KMS-11 (cell line): ENCODE results near the gene PIP.
"Not testable (repeated sequence)": the region's sequence is repeated elsewhere in the genome, so short reads cannot be mapped to it uniquely, and the experiment has no call there.

Source experiments
- H2AFZ ChIP-seq: fragments of 200-600 bp; sonication (generic); 2 replicates; pipeline ENCODE4 v1.6.1; 2016; ENCODE audit warnings: antibody characterized with exemption, mixed run types, low read depth
- H3K27ac ChIP-seq: fragments of 200-600 bp; sonication (generic); 2 replicates; pipeline ENCODE4 v1.6.1; 2016; ENCODE audit warnings: mild to moderate bottlenecking, mixed run types
- H3K27me3 ChIP-seq: fragments of 200-600 bp; sonication (generic); 2 replicates; pipeline ENCODE4 v1.6.1; 2017; ENCODE audit warnings: mild to moderate bottlenecking, low read depth, mixed run types, moderate library complexity; ENCODE audit not compliant: insufficient read depth
- H3K36me3 ChIP-seq: fragments of 200-600 bp; sonication (generic); 2 replicates; pipeline ENCODE4 v1.6.1; 2017; ENCODE audit warnings: mild to moderate bottlenecking, mixed run types; ENCODE audit not compliant: insufficient read depth
- H3K4me1 ChIP-seq: fragments of 200-600 bp; sonication (generic); 2 replicates; pipeline ENCODE4 v1.6.1; 2016; ENCODE audit warnings: mild to moderate bottlenecking, low read depth, mixed run types; ENCODE audit not compliant: poor library complexity, severe bottlenecking
- H3K4me2 ChIP-seq: fragments of 200-600 bp; sonication (generic); 2 replicates; pipeline ENCODE4 v1.7.0; 2016; ENCODE audit warnings: mild to moderate bottlenecking, mixed run types
- H3K4me3 ChIP-seq: fragments of 200-600 bp; sonication (generic); IDR thresholded peaks from 2 replicates; pipeline ENCODE4 v1.6.1; 2017; ENCODE audit warnings: low read depth, low read length, mixed read lengths; ENCODE audit not compliant: insufficient read depth
- H3K79me2 ChIP-seq: fragments of 200-600 bp; sonication (generic); 2 replicates; pipeline ENCODE4 v1.6.1; 2016; ENCODE audit warnings: low read depth, mixed run types; ENCODE audit not compliant: insufficient read depth
- H3K9ac ChIP-seq: fragments of 200-600 bp; sonication (generic); 2 replicates; pipeline ENCODE4 v1.6.1; 2016; ENCODE audit warnings: mild to moderate bottlenecking, mixed run types
- H4K20me1 ChIP-seq: fragments of 200-600 bp; sonication (generic); 2 replicates; pipeline ENCODE4 v1.6.1; 2016; ENCODE audit warnings: mild to moderate bottlenecking, mixed run types; ENCODE audit not compliant: insufficient read depth
- TF ChIP-seq, protein P1 (sequence below): fragments of 200-600 bp; sonication (generic); conservative IDR thresholded peaks from 2 replicates; pipeline ENCODE4 v1.6.1; 2017; ENCODE audit warnings: low read depth, mild to moderate bottlenecking, antibody characterized with exemption, low read length, moderate library complexity, mixed read lengths

Gene PIP

DNA sequence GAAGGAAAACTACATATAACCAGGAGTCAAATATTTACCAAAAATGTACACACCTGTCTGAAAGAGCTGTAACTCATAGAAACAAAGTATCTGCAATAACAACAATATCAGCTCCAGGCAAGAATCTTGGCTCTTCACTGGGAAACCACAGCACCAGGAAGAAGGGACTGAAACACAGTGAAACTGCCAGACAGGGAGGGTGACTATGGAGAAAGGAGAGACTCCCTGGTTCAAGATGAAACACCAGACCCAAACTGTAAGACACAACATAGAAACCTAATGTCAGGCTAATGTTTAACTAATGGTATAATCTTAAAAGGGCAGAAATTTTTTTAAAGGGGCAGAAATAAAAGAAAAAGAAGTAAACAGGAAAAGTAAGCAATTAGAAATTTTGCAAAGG, 39.8 kb downstream of the PIP start:
- H3K4me1 ChIP-seq, result peaks cover 31% of the 10 kb centered on the region
- no peaks in the 10 kb centered on the region for H3K27me3 ChIP-seq
- peak overlapping the region; percentile 30; the same call in 1 of the 2 replicates for H3K9ac ChIP-seq
- no peaks in the 10 kb centered on the region for H3K36me3 ChIP-seq
- H4K20me1 ChIP-seq, result no peaks in the 10 kb centered on the region
- H3K27ac ChIP-seq, result peak overlapping the region; percentile 64
- no peak overlapping the region for H3K4me3 ChIP-seq
- H3K79me2 ChIP-seq, result no peaks in the 10 kb centered on the region
- TF ChIP-seq, protein P1, sequence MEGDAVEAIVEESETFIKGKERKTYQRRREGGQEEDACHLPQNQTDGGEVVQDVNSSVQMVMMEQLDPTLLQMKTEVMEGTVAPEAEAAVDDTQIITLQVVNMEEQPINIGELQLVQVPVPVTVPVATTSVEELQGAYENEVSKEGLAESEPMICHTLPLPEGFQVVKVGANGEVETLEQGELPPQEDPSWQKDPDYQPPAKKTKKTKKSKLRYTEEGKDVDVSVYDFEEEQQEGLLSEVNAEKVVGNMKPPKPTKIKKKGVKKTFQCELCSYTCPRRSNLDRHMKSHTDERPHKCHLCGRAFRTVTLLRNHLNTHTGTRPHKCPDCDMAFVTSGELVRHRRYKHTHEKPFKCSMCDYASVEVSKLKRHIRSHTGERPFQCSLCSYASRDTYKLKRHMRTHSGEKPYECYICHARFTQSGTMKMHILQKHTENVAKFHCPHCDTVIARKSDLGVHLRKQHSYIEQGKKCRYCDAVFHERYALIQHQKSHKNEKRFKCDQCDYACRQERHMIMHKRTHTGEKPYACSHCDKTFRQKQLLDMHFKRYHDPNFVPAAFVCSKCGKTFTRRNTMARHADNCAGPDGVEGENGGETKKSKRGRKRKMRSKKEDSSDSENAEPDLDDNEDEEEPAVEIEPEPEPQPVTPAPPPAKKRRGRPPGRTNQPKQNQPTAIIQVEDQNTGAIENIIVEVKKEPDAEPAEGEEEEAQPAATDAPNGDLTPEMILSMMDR, result no peak
- peak overlapping the region; percentile 36; the same call in 1 of the 2 replicates for H2AFZ ChIP-seq
- H3K4me2 ChIP-seq, result peak overlapping the region; percentile 62

DNA sequence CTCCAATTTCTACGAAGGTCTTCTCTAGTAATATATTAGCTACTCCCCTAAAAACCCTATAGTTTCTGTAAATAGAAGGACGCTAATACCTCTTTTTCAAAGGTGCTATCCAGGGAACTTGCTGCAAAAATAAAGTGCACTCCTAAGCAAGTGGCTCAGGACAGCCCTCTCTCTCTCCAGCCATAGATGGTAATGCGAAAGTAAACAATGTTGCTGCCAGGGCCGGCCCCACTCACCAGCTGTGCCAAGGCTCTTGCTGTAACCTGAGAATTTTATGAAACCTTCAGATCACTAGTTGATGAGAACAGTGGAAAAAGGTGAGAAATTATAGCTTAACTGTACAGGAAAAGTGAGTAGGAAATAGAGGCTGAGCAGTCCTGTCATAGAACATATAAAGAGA, 40.5 kb downstream of the PIP start:
- H3K36me3 ChIP-seq, result no peaks in the 10 kb centered on the region
- peak overlapping the region; percentile 36; the same call in 1 of the 2 replicates for H2AFZ ChIP-seq
- H3K79me2 ChIP-seq, result no peaks in the 10 kb centered on the region
- no peaks in the 10 kb centered on the region for H4K20me1 ChIP-seq
- H3K9ac ChIP-seq, result peak overlapping the region; percentile 30; the same call in 1 of the 2 replicates
- no peak overlapping the region for H3K4me3 ChIP-seq
- peaks cover 31% of the 10 kb centered on the region for H3K4me1 ChIP-seq
- H3K4me2 ChIP-seq, result peak overlapping the region; percentile 62
- TF ChIP-seq, protein P1, result no peak
- H3K27ac ChIP-seq, result peak overlapping the region; percentile 64
- H3K27me3 ChIP-seq, result no peaks in the 10 kb centered on the region

DNA sequence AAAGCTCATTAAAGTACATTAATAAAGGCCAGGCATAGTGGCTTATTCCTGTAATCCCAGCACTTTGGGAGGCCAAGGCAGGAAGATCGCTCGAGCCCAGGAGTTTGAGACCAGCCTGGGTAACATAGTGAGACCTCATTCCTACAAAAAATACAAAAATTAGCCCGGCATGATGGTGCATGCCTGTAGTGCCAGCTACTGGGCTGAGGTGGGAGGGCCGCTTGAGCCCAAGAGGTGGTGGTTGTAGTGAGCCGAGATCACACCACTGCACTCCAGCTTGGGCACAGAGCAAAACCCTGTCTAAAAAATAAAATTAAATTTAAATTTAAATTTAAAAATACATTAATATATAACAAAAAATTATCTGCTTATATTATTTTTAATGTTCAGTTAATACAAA, 44.3 kb downstream of the PIP start:
- no peak overlapping the region for H3K27ac ChIP-seq
- peaks cover 27% of the 10 kb centered on the region for H3K4me1 ChIP-seq
- TF ChIP-seq, protein P1, result no peak
- H3K9ac ChIP-seq, result no peak overlapping the region
- H3K4me3 ChIP-seq, result no peak overlapping the region
- H4K20me1 ChIP-seq, result no peaks in the 10 kb centered on the region
- no peaks in the 10 kb centered on the region for H3K36me3 ChIP-seq
- H2AFZ ChIP-seq, result no peak overlapping the region
- H3K4me2 ChIP-seq, result no peak overlapping the region
- no peaks in the 10 kb centered on the region for H3K79me2 ChIP-seq
- H3K27me3 ChIP-seq, result no peaks in the 10 kb centered on the region

DNA sequence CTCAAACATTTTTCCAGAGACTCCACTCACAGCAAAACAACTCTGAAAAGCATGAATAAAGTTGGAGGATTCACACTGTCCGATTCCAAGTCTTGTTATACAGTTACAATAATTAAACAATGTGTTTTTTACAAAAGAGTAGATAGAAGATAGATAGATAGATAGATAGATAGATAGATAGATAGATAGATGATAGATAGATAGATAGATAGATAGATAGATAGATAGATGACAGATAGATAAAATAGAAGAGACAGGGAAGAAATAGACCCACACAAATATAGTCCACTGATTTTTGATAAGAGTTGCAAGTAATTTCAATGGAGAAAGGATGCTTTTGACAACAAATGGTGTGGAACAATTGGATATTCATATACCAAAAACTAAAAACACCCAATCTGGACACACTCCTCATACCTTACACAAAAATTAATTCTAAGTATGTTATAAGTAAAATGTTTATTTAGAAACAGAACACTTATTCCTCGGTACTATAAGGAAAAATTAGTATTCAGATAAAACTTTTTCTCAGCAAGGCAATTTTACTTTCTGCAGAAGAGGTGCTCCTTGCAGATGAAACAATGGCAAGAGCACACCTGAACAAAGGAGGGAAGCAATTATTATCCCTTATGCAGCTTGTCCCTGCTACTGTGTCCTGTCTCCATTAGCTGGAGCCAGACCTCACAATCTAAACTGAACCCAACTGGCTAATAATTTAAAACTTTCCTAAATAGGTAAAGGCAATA, 45.7 kb downstream of the PIP start:
- TF ChIP-seq, protein P1, result no peak
- Histone ChIP-seq H3K4me1 (peaks cover 14% of the 10 kb centered on the region), H3K27ac (no peak overlapping the region), H2AFZ (no peak overlapping the region), H4K20me1 (no peaks in the 10 kb centered on the region), H3K9ac (no peak overlapping the region), H3K4me2 (no peak overlapping the region), H3K79me2 (no peaks in the 10 kb centered on the region), H3K36me3 (no peaks in the 10 kb centered on the region), H3K4me3 (no peak overlapping the region), H3K27me3 (no peaks in the 10 kb centered on the region)

DNA sequence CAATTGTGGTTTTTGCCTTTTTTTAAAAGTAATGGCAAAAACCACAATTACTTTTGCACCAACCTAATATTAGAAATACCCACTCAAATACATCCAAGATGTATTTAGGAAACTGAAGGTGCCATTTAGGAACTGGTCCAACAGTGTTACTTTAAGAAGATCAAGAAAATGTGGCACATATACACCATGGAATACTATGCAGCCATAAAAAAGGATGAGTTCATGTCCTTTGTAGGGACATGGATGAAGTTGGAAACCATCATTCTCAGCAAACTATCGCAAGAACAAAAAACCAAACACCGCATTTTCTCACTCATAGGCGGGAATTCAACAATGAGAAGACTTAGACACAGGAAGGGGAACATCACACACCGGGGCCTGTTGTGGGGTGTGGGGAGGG, 48.9 kb downstream of the PIP start:
- H3K27ac ChIP-seq, H4K20me1 ChIP-seq: not testable (repeated sequence)

More for the DNA sequence above, 48.9 kb downstream of the PIP start:
- not testable (repeated sequence) for H2AFZ ChIP-seq, H3K79me2 ChIP-seq, H3K4me3 ChIP-seq, H3K27me3 ChIP-seq, H3K36me3 ChIP-seq, H3K4me2 ChIP-seq, H3K4me1 ChIP-seq, H3K9ac ChIP-seq
